GM18909 (cell line): Measurements from ENCODE around the gene PDLIM3.
A peak's percentile ranks its signal among the peaks of the same experiment; 100 is the strongest.
"Not testable (repeated sequence)": the region's sequence is repeated elsewhere in the genome, so short reads cannot be mapped to it uniquely, and the experiment has no call there.

Experiments
- ATAC-seq: cut with Tn5 transposase; IDR thresholded peaks from one replicate; pipeline ENCODE4 v1.9.1; 2021; ENCODE audit warnings: mild to moderate bottlenecking; ENCODE audit not compliant: unreplicated experiment, poor library complexity

PDLIM3 gene

GRCh38 chr4:185523862-185524261 is 11.4 kb downstream of the PDLIM3 start:
- no peak for ATAC-seq

- no peak for ATAC-seq
These were observed 12.9 kb downstream of the PDLIM3 start for GRCh38 chr4:185522451-185522850.

- ATAC-seq = no peak
These were observed 15.2 kb downstream of the PDLIM3 start for GRCh38 chr4:185520119-185520518.

- no peak for ATAC-seq
These were observed 16.8 kb downstream of the PDLIM3 start for GRCh38 chr4:185518494-185518893.

- no peak for ATAC-seq
These were observed 17.2 kb downstream of the PDLIM3 start for GRCh38 chr4:185518069-185518468.

GRCh38 chr4:185515248-185515647 is 20.1 kb downstream of the PDLIM3 start:
- ATAC-seq = no peak

GRCh38 chr4:185514182-185514697 is 21.1 kb downstream of the PDLIM3 start:
- ATAC-seq = no peak

- ATAC-seq = no peak
These were observed 21.7 kb downstream of the PDLIM3 start for GRCh38 chr4:185513489-185514181.

GRCh38 chr4:185512516-185512915 is 22.8 kb downstream of the PDLIM3 start:
- no peak for ATAC-seq

GRCh38 chr4:185511243-185511642 is 24.1 kb downstream of the PDLIM3 start:
- ATAC-seq = not testable (repeated sequence)

- ATAC-seq = no peak
These were observed 24.5 kb downstream of the PDLIM3 start for GRCh38 chr4:185510806-185511205.

GRCh38 chr4:185508181-185508580 is 27.1 kb downstream of the PDLIM3 start:
- ATAC-seq = no peak

GRCh38 chr4:185506422-185506821 is 28.9 kb downstream of the PDLIM3 start:
- no peak for ATAC-seq

GRCh38 chr4:185504098-185505047 is 30.9 kb downstream of the PDLIM3 start:
- no peak for ATAC-seq

- ATAC-seq = no peak
These were observed 32.9 kb downstream of the PDLIM3 start for GRCh38 chr4:185502386-185502785.

- ATAC-seq = no peak
These were observed 34.7 kb downstream of the PDLIM3 start for GRCh38 chr4:185500576-185500975.

GRCh38 chr4:185500035-185500434 is 35.3 kb downstream of the PDLIM3 start:
- ATAC-seq = no peak

GRCh38 chr4:185488650-185489049 is 46.7 kb downstream of the PDLIM3 start:
- ATAC-seq = no peak

- ATAC-seq = no peak
These were observed 53.9 kb downstream of the PDLIM3 start for GRCh38 chr4:185481401-185481800.

GRCh38 chr4:185480016-185480732 is 55.1 kb downstream of the PDLIM3 start:
- ATAC-seq = peak; percentile 14
